Stimulated activated CD4-positive, alpha-beta T cell treated with anti-CD3 and anti-CD28 coated beads, Interleukin-2, amount 100 ng/mL, for 48 hours (primary cell): ENCODE results near the gene TENM4.
"Not testable (repeated sequence)": the region's sequence is repeated elsewhere in the genome, so short reads cannot be mapped to it uniquely, and the experiment has no call there.

Experiments used
- DNase-seq, 2 donors: peaks; one replicate each; pipeline ENCODE4 v3.0.0-alpha.2; 2020

Gene TENM4

GRCh38 chr11:78921509-78921908, 519.3 kb downstream of the TENM4 start:
- no peak for DNase-seq

GRCh38 chr11:78920329-78920728, 520.5 kb downstream of the TENM4 start:
- no peak for DNase-seq

GRCh38 chr11:78916759-78917158, 524.1 kb downstream of the TENM4 start:
- DNase-seq: no peak

- DNase-seq: no peak
These were observed 526.3 kb downstream of the TENM4 start for GRCh38 chr11:78914503-78914902.

GRCh38 chr11:78912778-78913177, 528.1 kb downstream of the TENM4 start:
- no peak for DNase-seq

- DNase-seq: no peak
These were observed 530.5 kb downstream of the TENM4 start for GRCh38 chr11:78910322-78910721.

GRCh38 chr11:78909386-78909785, 531.4 kb downstream of the TENM4 start:
- no peak for DNase-seq

GRCh38 chr11:78907636-78908035, 533.2 kb downstream of the TENM4 start:
- DNase-seq: no peak

- DNase-seq: no peak
These were observed 534.3 kb downstream of the TENM4 start for GRCh38 chr11:78906566-78906965.

- no peak for DNase-seq
These were observed 535.1 kb downstream of the TENM4 start for GRCh38 chr11:78905756-78906155.

GRCh38 chr11:78902771-78903507, 537.9 kb downstream of the TENM4 start:
- no peak for DNase-seq

- DNase-seq: no peak
These were observed 539.0 kb downstream of the TENM4 start for GRCh38 chr11:78901831-78902230.

- no peak for DNase-seq
These were observed 542.5 kb downstream of the TENM4 start for GRCh38 chr11:78898266-78898775.

- DNase-seq: no peak
These were observed 546.8 kb downstream of the TENM4 start for GRCh38 chr11:78893996-78894395.

- no peak for DNase-seq
These were observed 551.1 kb downstream of the TENM4 start for GRCh38 chr11:78889698-78890097.

- no peak for DNase-seq
These were observed 554.2 kb downstream of the TENM4 start for GRCh38 chr11:78886616-78887015.

- DNase-seq: no peak
These were observed 556.1 kb downstream of the TENM4 start for GRCh38 chr11:78884761-78885160.

GRCh38 chr11:78883506-78883905, 557.3 kb downstream of the TENM4 start:
- DNase-seq: no peak

GRCh38 chr11:78879094-78879980, 561.5 kb downstream of the TENM4 start:
- not testable (repeated sequence) for DNase-seq

GRCh38 chr11:78878631-78879030, 562.2 kb downstream of the TENM4 start:
- no peak for DNase-seq

- no peak for DNase-seq
These were observed 564.2 kb downstream of the TENM4 start for GRCh38 chr11:78876676-78877075.

- DNase-seq: no peak
These were observed 570.2 kb downstream of the TENM4 start for GRCh38 chr11:78870655-78871054.

- DNase-seq: no peak
These were observed 571.5 kb downstream of the TENM4 start for GRCh38 chr11:78869293-78869692.

- no peak for DNase-seq
These were observed 572.3 kb downstream of the TENM4 start for GRCh38 chr11:78868563-78868962.
